GM21737 (cell line): ENCODE results near the gene RAD51B.

Source experiments
- ATAC-seq: cut with Tn5 transposase; IDR thresholded peaks from one replicate; pipeline ENCODE4 v1.9.1; 2021; ENCODE audit warnings: mild to moderate bottlenecking, moderate library complexity; ENCODE audit not compliant: unreplicated experiment

RAD51B gene

GRCh38 chr14:68370057-68370360 lies 550.4 kb downstream of the RAD51B start:
- ATAC-seq: no peak

GRCh38 chr14:68372368-68372767 lies 552.8 kb downstream of the RAD51B start:
- ATAC-seq: no peak

GRCh38 chr14:68373124-68373646 lies 553.6 kb downstream of the RAD51B start:
- ATAC-seq: no peak

- no peak for ATAC-seq
Observed at GRCh38 chr14:68373847-68374444, 554.4 kb downstream of the RAD51B start.

GRCh38 chr14:68374682-68375081 lies 555.1 kb downstream of the RAD51B start:
- ATAC-seq: no peak

GRCh38 chr14:68375376-68375775 lies 555.8 kb downstream of the RAD51B start:
- ATAC-seq: no peak

- no peak for ATAC-seq
Observed at GRCh38 chr14:68376067-68376779, 556.6 kb downstream of the RAD51B start.

GRCh38 chr14:68377006-68377405 lies 557.4 kb downstream of the RAD51B start:
- ATAC-seq: no peak

- no peak for ATAC-seq
Observed at GRCh38 chr14:68377459-68377858, 557.9 kb downstream of the RAD51B start.

GRCh38 chr14:68379510-68380328 lies 560.1 kb downstream of the RAD51B start:
- ATAC-seq: no peak

- peak; percentile 69 for ATAC-seq
Observed at GRCh38 chr14:68380329-68380741, 560.8 kb downstream of the RAD51B start.

- ATAC-seq: no peak
Observed at GRCh38 chr14:68384335-68384734, 564.8 kb downstream of the RAD51B start.

- no peak for ATAC-seq
Observed at GRCh38 chr14:68384881-68385280, 565.3 kb downstream of the RAD51B start.

- ATAC-seq: no peak
Observed at GRCh38 chr14:68386446-68386845, 566.9 kb downstream of the RAD51B start.

- no peak for ATAC-seq
Observed at GRCh38 chr14:68386950-68387779, 567.6 kb downstream of the RAD51B start.

GRCh38 chr14:68389943-68390342 lies 570.4 kb downstream of the RAD51B start:
- ATAC-seq: no peak

- no peak for ATAC-seq
Observed at GRCh38 chr14:68390741-68391140, 571.2 kb downstream of the RAD51B start.

GRCh38 chr14:68391311-68392014 lies 571.9 kb downstream of the RAD51B start:
- ATAC-seq: no peak

- ATAC-seq: no peak
Observed at GRCh38 chr14:68392393-68393141, 573.0 kb downstream of the RAD51B start.

GRCh38 chr14:68393259-68393658 lies 573.7 kb downstream of the RAD51B start:
- no peak for ATAC-seq
